ENCODE results near the gene MKX.

The MKX gene

GRCh38 chr10:27628621-27629020, 117.0 kb downstream of the MKX start:
- in situ Hi-C loops (cut with MboI; ENCODE audit: low sequenced_read_pairs, unreplicated experiment) = no loop called here
- no peak for DNase-seq (ENCODE audit: low spot score)
- TF ChIP-seq CTCF (IDR thresholded peaks at IDR 0.05; ENCODE audit: borderline replicate concordance, control extremely low read depth, extremely low read depth, insufficient read depth, missing control alignments) = no peak

GRCh38 chr10:27626890-27627289, 118.7 kb downstream of the MKX start:
- no peak for DNase-seq (ENCODE audit: low spot score)
- TF ChIP-seq CTCF (IDR thresholded peaks at IDR 0.05; ENCODE audit: borderline replicate concordance, control extremely low read depth, extremely low read depth, insufficient read depth, missing control alignments) = no peak
- in situ Hi-C loops (cut with MboI; ENCODE audit: low sequenced_read_pairs, unreplicated experiment) = no loop called here

DNA sequence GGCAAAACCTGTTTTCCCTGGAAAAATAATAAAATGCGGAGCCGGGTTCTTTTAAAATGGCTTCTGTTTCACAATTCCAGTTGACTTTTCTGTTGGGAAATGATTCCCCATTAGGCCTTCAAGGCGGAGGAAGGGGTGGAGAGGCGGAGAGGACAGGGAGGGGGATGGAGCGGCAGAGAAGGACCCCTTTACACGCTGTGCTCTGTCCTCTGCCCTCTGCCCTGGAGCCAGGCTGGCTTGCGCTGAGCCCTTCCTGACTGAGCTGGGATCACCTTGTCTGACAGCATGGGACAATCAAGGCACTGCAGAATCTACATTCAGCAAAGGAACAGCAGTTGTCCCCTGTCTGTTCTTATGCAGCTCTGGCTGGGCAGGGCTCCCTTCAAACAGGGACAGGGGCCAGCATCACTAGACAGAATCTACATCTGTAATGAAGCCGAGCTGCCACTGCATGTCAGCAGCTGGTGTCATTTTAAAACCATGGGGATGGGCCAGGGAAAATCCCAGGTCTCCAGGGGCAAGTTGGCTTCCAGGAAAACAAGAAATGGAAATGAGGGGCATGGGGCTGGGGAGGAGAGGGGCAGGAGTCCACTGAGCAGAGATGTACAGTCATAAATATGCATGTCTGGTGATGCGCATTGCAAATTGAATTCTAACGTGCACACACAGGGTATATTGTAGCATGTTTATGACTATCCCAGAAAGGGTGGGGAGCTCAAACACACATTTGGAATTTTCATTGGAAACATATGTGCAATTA, 120.0 kb downstream of the MKX start:
- DNase-seq (ENCODE audit: low spot score) = no peak
- no peak for TF ChIP-seq CTCF (IDR thresholded peaks at IDR 0.05; ENCODE audit: borderline replicate concordance, control extremely low read depth, extremely low read depth, insufficient read depth, missing control alignments)
- in situ Hi-C loops (cut with MboI; ENCODE audit: low sequenced_read_pairs, unreplicated experiment) = no loop called here

DNA sequence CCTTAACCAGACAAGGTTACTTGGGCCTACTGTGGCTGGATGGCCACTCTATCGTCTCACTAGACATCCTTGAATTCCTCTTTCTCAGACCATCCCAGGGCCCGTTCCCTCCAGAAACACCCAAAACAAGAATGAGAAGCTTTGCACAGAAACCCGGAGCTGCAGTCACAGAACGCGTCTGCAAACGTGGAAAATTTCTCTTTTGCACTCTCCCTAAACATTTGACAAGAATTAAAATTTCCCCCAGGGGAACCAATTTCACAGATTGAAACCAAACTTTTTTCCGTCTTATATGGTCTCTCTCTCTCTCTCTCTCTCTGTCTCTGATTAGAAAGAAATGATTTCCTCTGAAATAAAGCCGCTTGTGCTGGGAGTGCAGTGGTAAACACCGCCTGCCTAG, 120.7 kb downstream of the MKX start:
- in situ Hi-C loops (cut with MboI; ENCODE audit: low sequenced_read_pairs, unreplicated experiment) = no loop called here
- no peak for DNase-seq (ENCODE audit: low spot score)
- TF ChIP-seq CTCF (IDR thresholded peaks at IDR 0.05; ENCODE audit: borderline replicate concordance, control extremely low read depth, extremely low read depth, insufficient read depth, missing control alignments) = no peak

Data from GM13976 (cell line).